Neural crest cell (in vitro differentiated cells): ENCODE measurements around the gene SUPT3H. TPM values are rescaled to one million over a fixed set of nuclear protein-coding genes. Genes with fewer than 3 reads are reported as not detected.

ENCODE experiments used
- DNase-seq: peaks from one replicate; pipeline ENCODE4 v3.0.0; 2021; ENCODE audit warnings: low read depth, mixed read lengths, low spot score
- H3K27ac Mint-ChIP-seq: one replicate; pipeline ENCODE4 v1.8.0; 2021; ENCODE audit warnings: mild to moderate bottlenecking, mixed read lengths; ENCODE audit not compliant: unreplicated experiment
- H3K27me3 Mint-ChIP-seq: 2 replicates; pipeline ENCODE4 v1.8.0; 2021; ENCODE audit warnings: low read depth, mild to moderate bottlenecking, mixed read lengths
- H3K36me3 Mint-ChIP-seq: 2 replicates; pipeline ENCODE4 v1.8.0; 2021; ENCODE audit warnings: low read depth, mild to moderate bottlenecking, mixed read lengths
- H3K4me1 Mint-ChIP-seq: 2 replicates; pipeline ENCODE4 v1.8.0; 2021; ENCODE audit warnings: mixed read lengths
- H3K4me3 Mint-ChIP-seq: one replicate; pipeline ENCODE4 v1.8.0; 2021; ENCODE audit warnings: mild to moderate bottlenecking, mixed read lengths
- H3K9me3 Mint-ChIP-seq: 2 replicates; pipeline ENCODE4 v1.8.0; 2021; ENCODE audit warnings: mixed read lengths
- total RNA-seq: library from RNA; stranded (reverse); gene quantifications from 2 replicates; pipeline ENCODE4 v1.2.1, GENCODE V29; 2021
- TF ChIP-seq, protein P1 (sequence below): fragments of 200-600 bp; sonication (generic); conservative IDR thresholded peaks from 2 replicates; pipeline ENCODE4 v1.5.0; 2021; ENCODE audit warnings: antibody characterized with exemption, mild to moderate bottlenecking

Gene SUPT3H
- total RNA-seq, 1 donor from 2014 or later: 17.0 TPM

DNA sequence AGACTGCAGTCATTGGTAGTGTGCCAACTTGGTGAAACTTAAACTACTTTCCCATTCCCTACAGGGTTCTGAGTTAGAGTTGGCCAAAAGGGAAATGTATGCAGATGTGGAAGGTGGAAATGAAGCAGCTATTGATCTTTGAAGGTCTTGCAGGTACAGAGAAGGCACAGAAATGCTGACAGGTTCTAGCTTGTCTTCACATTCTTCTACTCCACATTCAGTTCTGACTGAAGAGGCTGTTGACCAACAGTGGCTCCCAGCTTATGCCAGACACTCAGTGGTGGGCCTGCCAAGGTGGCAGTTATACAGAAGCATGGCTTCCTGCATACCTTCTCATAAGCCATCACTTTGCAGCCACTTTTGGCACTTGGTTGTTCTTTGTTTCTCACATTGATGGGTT lies 566.3 kb downstream of the SUPT3H start:
- peaks cover 4% of the 10 kb centered on the region for H3K36me3 Mint-ChIP-seq
- H3K27ac Mint-ChIP-seq: no peak overlapping the region
- TF ChIP-seq, protein P1, sequence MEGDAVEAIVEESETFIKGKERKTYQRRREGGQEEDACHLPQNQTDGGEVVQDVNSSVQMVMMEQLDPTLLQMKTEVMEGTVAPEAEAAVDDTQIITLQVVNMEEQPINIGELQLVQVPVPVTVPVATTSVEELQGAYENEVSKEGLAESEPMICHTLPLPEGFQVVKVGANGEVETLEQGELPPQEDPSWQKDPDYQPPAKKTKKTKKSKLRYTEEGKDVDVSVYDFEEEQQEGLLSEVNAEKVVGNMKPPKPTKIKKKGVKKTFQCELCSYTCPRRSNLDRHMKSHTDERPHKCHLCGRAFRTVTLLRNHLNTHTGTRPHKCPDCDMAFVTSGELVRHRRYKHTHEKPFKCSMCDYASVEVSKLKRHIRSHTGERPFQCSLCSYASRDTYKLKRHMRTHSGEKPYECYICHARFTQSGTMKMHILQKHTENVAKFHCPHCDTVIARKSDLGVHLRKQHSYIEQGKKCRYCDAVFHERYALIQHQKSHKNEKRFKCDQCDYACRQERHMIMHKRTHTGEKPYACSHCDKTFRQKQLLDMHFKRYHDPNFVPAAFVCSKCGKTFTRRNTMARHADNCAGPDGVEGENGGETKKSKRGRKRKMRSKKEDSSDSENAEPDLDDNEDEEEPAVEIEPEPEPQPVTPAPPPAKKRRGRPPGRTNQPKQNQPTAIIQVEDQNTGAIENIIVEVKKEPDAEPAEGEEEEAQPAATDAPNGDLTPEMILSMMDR: no peak
- peaks cover 4% of the 10 kb centered on the region for H3K4me1 Mint-ChIP-seq
- H3K4me3 Mint-ChIP-seq: no peak overlapping the region
- H3K27me3 Mint-ChIP-seq: no peaks in the 10 kb centered on the region
- peaks cover 3% of the 10 kb centered on the region for H3K9me3 Mint-ChIP-seq
- DNase-seq: no peak

- no peak for DNase-seq
- Mint-ChIP-seq H3K9me3 (no peaks in the 10 kb centered on the region), H3K4me1 (peaks cover 4% of the 10 kb centered on the region), H3K4me3 (no peak overlapping the region), H3K27ac (no peak overlapping the region), H3K27me3 (no peaks in the 10 kb centered on the region), H3K36me3 (no peaks in the 10 kb centered on the region)
- TF ChIP-seq, protein P1: no peak
These were observed 568.5 kb downstream of the SUPT3H start for GRCh38 chr6:44809258-44809657.

DNA sequence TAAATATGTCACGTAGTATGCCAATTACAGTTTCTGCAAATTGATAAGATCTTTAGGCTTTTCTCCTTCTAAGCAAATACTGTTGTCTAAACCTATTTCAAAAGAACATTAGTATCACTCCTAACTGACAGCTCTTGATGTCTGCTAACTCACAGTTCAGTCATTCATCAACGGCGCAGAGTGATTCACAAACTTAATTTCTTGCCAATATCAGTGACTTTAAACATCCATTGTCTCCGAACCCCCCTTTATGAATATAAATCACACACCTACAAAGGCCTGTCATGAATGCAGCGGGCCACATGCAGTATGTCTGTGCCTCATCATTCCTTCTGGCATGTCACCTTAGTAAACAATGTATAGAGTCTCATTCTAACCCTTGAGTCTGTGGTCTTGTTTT lies 569.6 kb downstream of the SUPT3H start:
- TF ChIP-seq, protein P1: no peak
- Mint-ChIP-seq H3K27me3 (no peaks in the 10 kb centered on the region), H3K27ac (no peak overlapping the region)

DNA sequence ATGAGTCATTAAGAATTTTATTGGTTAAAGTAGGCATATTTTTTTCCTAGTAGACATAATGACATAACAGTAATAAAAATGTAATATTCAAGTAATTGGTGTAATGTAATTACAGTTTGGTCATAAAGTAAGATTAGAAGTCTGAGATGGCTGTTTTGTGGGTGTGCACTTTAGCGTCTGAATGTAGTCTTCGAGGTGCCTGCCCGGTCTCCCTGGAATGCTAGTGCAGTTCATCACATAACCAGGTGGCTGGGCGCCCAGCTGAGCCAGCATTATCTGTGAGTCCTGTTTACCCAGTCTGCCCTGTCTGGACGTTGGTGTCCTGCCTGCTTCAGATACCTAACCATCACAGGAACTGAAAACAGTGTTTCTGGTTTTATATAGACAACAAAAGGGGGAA lies 571.1 kb downstream of the SUPT3H start:
- Mint-ChIP-seq H3K36me3 (no peaks in the 10 kb centered on the region), H3K9me3 (no peaks in the 10 kb centered on the region), H3K4me3 (no peak overlapping the region), H3K27ac (no peak overlapping the region), H3K4me1 (peaks cover 4% of the 10 kb centered on the region), H3K27me3 (no peaks in the 10 kb centered on the region)
- DNase-seq: no peak
- TF ChIP-seq, protein P1: no peak

More for the DNA sequence above, 569.6 kb downstream of the SUPT3H start:
- DNase-seq: no peak
- Mint-ChIP-seq H3K4me1 (peaks cover 4% of the 10 kb centered on the region), H3K36me3 (no peaks in the 10 kb centered on the region), H3K9me3 (no peaks in the 10 kb centered on the region), H3K4me3 (no peak overlapping the region)

DNA sequence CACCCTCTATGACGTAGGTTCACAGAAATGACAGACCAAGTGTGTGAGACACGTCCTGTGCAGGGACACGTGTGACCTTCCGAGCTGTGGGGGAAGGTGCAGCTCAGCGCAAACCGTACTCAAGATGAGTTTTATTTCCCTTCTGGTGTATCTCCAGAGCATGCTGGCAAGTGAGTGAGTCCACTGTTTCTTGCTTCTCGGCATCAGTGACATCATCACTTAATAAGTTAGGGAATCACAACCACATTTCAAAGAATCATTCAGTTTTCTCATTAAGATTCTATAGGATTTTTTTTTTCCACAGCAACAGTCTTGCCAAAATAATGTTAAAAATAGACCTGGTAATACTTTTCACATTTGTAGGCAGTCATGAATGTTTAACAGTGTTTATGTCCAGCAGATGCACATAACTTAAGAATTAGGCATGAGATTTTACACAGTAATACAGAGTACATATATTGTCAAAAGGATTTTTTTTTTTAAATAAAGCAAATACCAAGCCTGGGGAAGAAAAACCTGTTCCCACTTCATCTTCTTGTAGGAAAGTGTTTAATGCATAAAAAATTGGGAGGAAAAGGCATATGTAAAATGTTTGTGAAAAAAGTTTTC lies 572.4 kb downstream of the SUPT3H start:
- H3K4me1 Mint-ChIP-seq: peaks cover 4% of the 10 kb centered on the region
- H3K9me3 Mint-ChIP-seq: no peaks in the 10 kb centered on the region
- no peak for DNase-seq
- TF ChIP-seq, protein P1: no peak
- no peak overlapping the region for H3K27ac Mint-ChIP-seq
- H3K4me3 Mint-ChIP-seq: no peak overlapping the region
- no peaks in the 10 kb centered on the region for H3K36me3 Mint-ChIP-seq
- H3K27me3 Mint-ChIP-seq: no peaks in the 10 kb centered on the region
